Immature natural killer cell (primary cell): Measurements from ENCODE around the gene ANK3. TPM values are rescaled to one million over a fixed set of nuclear protein-coding genes. Genes with fewer than 3 reads are reported as not detected.

ENCODE experiments used
- DNase-seq, 3 donors: peaks; one replicate each; pipeline ENCODE4 v3.0.0; 2022; ENCODE audit warnings: mixed read lengths in 1 of 3
- H3K27ac Mint-ChIP-seq, 6 donors: one replicate each; pipeline ENCODE4 v1.8.0; 2020; ENCODE audit warnings: mixed read lengths in 6 of 6, mild to moderate bottlenecking in 5 of 6, inconsistent platforms in 4 of 6, moderate library complexity in 3 of 6
- H3K27me3 Mint-ChIP-seq, 3 donors: one replicate each; pipeline ENCODE4 v1.8.0; 2020 to 2021; ENCODE audit warnings: low read depth in 3 of 3, mild to moderate bottlenecking in 3 of 3, mixed read lengths in 3 of 3, moderate library complexity in 3 of 3, inconsistent platforms in 1 of 3
- H3K36me3 Mint-ChIP-seq, 3 donors: one replicate each; pipeline ENCODE4 v1.8.0; 2020; ENCODE audit warnings: mixed read lengths in 3 of 3, inconsistent platforms in 2 of 3, mild to moderate bottlenecking in 2 of 3
- H3K4me1 Mint-ChIP-seq, 2 donors: one replicate each; pipeline ENCODE4 v1.8.0; 2020; ENCODE audit warnings: inconsistent platforms in 2 of 2, mild to moderate bottlenecking in 2 of 2, mixed read lengths in 2 of 2, moderate library complexity in 1 of 2
- H3K4me3 Mint-ChIP-seq, 5 donors: one replicate each; pipeline ENCODE4 v1.8.0; 2020; ENCODE audit warnings: mild to moderate bottlenecking in 5 of 5, mixed read lengths in 5 of 5, inconsistent platforms in 3 of 5, moderate library complexity in 3 of 5
- H3K9me3 Mint-ChIP-seq, 6 donors: one replicate each; pipeline ENCODE4 v1.8.0; 2020; ENCODE audit warnings: mild to moderate bottlenecking in 6 of 6, mixed read lengths in 6 of 6, inconsistent platforms in 4 of 6, moderate library complexity in 3 of 6
- polyA plus RNA-seq, 3 donors: library from polyadenylated mRNA; unstranded; fragments of 300-500 nt; fragmentation: Illumina TruSeq; gene quantifications; one replicate each; pipeline ENCODE4 v1.2.3, GENCODE V29; 2021

The ANK3 gene
- polyA plus RNA-seq, 3 donors from 2014 or later: 2.1 to 2.4 TPM; not detected in 1

GRCh38 chr10:60422809-60423208, 33.1 kb upstream of the ANK3 start:
- Mint-ChIP-seq H3K9me3 (peaks cover 0 to 2% (median 0%) of the 10 kb centered on the region in 6 donors), H3K4me3 (no peak overlapping the region), H3K36me3 (no peaks in the 10 kb centered on the region), H3K4me1 (no peaks in the 10 kb centered on the region), H3K27me3 (peaks cover 0 to 2% (median 0%) of the 10 kb centered on the region in 3 donors), H3K27ac (no peak overlapping the region)
- no peak for DNase-seq

DNA sequence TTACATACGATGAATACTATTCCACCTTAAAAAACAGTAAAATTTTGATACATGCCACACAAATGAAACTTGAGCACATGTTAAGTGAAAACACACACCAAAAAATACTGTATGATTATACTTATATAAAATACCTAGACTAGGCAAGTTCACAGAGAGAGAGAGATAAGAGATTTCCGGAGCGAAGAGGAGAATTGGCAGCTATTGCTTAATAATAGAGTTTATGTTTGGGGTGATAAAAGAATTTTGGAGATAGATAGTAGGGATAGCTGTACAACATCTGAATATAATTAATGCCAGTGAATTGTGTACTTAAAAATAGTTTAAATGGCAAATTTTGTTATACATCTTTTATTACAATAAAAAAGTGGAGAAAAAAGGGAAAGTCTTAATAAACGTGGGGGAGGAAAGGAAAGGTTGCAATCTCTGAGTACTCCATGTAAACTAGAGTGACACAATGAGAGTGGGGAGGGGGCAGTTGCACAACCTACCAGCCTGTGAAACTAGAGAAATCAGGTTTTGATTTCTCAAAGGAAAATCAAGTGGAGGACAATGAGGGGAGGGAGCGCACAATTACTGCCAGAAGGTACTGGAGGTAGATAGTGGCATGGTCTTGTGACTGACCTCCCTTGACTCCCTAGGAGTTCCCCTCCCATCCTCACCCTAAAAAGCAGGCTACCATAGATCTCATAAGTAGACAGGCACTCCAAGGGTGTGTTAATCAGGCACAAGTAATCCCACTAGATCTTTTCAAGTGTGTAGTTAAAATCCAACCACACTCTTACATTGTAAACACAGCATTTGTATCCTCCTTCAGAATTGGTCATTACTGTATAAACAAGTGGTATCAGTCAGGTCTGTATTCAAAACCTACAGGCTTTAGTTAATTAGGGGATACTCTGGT, 31.6 kb upstream of the ANK3 start:
- Mint-ChIP-seq H3K9me3 (no peaks in the 10 kb centered on the region), H3K27me3 (peaks cover 0 to 3% (median 0%) of the 10 kb centered on the region in 3 donors), H3K4me3 (no peak overlapping the region), H3K4me1 (no peaks in the 10 kb centered on the region), H3K36me3 (no peaks in the 10 kb centered on the region), H3K27ac (no peak overlapping the region)
- no peak for DNase-seq

DNA sequence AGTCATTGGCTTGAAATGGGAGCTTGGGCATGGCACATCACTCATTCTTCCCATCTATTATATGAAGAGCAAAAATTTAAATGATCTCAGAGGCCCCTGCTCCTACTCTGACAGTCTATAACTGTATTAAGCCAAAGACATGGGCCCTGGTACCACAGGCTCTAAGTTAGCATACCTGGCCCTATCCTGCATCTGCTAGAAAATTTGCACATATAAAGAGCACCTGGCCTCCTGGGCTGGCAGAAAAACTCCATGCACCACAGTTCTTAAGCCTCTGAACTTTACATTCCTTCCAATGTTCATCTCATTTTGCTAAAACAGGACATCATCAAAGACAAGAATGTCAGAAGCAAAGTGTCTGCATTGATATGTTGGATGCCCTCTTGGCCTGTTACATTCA, 29.6 kb upstream of the ANK3 start:
- Mint-ChIP-seq H3K27me3 (peaks cover 0 to 4% (median 0%) of the 10 kb centered on the region in 3 donors), H3K4me3 (no peak overlapping the region), H3K9me3 (no peaks in the 10 kb centered on the region), H3K27ac (no peak overlapping the region), H3K36me3 (no peaks in the 10 kb centered on the region), H3K4me1 (no peaks in the 10 kb centered on the region)
- DNase-seq: no peak

DNA sequence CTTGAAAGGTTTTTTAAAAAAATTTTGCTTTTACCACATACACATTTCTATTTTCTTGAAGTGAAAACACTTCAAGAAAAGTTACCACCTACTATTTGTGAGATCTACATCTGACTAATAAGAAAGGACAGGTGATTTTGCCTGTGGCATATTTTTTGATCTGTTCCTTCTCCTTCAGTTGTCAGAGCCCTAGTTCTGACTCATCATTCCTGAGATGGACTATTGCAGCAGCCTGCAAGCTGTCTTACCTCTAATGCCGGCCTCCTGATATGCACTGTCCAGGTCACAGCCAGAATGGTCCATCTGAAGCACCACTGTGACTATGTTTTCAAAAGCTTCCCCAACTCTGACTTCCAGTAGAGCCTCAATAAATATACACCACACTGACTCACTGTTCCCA, 28.2 kb upstream of the ANK3 start:
- Mint-ChIP-seq H3K9me3 (no peaks in the 10 kb centered on the region), H3K27me3 (peaks cover 0 to 4% (median 0%) of the 10 kb centered on the region in 3 donors), H3K4me3 (no peak overlapping the region), H3K27ac (no peak overlapping the region), H3K4me1 (no peaks in the 10 kb centered on the region), H3K36me3 (no peaks in the 10 kb centered on the region)
- no peak for DNase-seq

GRCh38 chr10:60417024-60417423, 27.3 kb upstream of the ANK3 start:
- DNase-seq: no peak
- Mint-ChIP-seq H3K27ac (no peak overlapping the region), H3K27me3 (peaks cover 0 to 4% (median 0%) of the 10 kb centered on the region in 3 donors), H3K9me3 (no peaks in the 10 kb centered on the region), H3K36me3 (no peaks in the 10 kb centered on the region), H3K4me3 (no peak overlapping the region), H3K4me1 (no peaks in the 10 kb centered on the region)

DNA sequence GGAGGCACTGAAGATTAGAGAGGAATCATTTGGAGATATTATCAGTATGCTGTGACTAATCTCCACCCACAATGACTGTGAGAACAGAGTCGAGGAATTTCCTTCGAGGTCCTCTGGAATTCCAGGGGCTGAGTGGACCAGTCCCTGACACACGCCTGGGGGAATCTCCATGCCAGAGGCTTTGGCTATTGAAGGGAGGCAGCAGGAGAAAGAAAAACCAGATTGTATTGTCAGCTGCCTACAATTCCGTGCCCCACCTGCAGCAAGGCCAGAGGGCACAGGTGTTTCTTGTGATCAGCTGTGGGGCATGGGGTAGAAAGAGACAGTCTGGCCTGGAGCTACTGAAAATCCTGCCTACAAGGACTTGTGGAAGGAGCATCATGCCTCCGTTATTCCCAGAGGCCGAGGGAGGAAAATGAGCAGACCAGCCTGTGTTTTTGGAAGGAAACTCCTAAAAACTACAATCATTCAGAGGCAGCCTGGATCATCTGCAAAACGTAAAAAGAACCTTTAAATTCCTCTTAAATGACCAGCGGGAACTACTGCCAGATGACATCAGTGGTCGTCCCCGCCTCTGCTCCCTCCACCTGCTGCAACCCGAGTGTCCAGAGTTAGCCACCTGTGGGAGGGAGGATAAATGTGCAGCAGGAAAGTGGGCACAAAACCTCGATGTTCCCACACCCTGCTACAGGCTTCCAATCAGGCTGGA, 25.4 kb upstream of the ANK3 start:
- H3K27me3 Mint-ChIP-seq: peaks cover 0 to 4% (median 0%) of the 10 kb centered on the region in 3 donors
- H3K9me3 Mint-ChIP-seq: no peaks in the 10 kb centered on the region
- H3K4me3 Mint-ChIP-seq: no peak overlapping the region
- no peaks in the 10 kb centered on the region for H3K36me3 Mint-ChIP-seq
- no peaks in the 10 kb centered on the region for H3K4me1 Mint-ChIP-seq
- no peak overlapping the region for H3K27ac Mint-ChIP-seq
- DNase-seq: no peak

GRCh38 chr10:60414111-60414510, 24.4 kb upstream of the ANK3 start:
- Mint-ChIP-seq H3K4me1 (no peaks in the 10 kb centered on the region), H3K27me3 (peaks cover 0 to 4% (median 0%) of the 10 kb centered on the region in 3 donors), H3K4me3 (no peak overlapping the region), H3K36me3 (no peaks in the 10 kb centered on the region), H3K27ac (no peak overlapping the region), H3K9me3 (no peaks in the 10 kb centered on the region)
- no peak for DNase-seq

DNA sequence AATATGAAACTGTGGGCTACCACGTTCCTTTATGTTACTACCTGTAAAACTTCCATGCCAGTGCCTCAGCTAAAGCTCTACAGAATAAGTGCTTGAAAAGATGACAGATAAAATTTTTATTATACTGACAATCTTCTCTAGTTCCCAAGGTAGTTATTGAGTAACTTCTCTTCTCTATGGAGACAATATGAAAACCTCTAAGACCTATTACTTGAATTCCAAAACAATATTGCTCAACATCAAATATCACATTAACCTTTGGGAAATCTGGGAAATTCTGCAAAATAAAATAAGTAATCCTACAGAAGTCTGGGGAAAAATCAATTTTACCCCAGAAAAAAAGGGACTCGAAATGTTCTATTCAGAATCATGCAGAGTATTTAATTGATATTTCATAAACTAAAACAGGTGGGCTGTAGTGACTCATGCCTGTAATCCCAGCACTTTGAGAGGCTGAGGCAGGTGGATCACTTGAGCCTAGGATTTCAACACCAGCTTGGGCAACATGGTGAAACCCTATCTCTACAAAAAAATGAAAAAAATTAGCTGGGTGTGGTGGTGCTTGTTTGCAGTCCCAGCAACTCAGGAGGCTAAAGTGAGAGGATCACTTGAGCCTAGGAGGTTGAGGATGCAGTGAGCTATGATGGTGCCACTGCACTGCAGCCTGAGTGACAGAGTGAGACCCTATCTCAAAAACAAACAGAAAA, 23.8 kb upstream of the ANK3 start:
- H3K36me3 Mint-ChIP-seq: no peaks in the 10 kb centered on the region
- H3K4me1 Mint-ChIP-seq: no peaks in the 10 kb centered on the region
- no peaks in the 10 kb centered on the region for H3K9me3 Mint-ChIP-seq
- H3K27me3 Mint-ChIP-seq: peaks cover 2 to 4% (median 2%) of the 10 kb centered on the region in 3 donors
- no peak overlapping the region for H3K27ac Mint-ChIP-seq
- no peak overlapping the region for H3K4me3 Mint-ChIP-seq
- DNase-seq: no peak

- Mint-ChIP-seq H3K36me3 (no peaks in the 10 kb centered on the region), H3K27me3 (peaks cover 0 to 2% (median 2%) of the 10 kb centered on the region in 3 donors), H3K4me1 (no peaks in the 10 kb centered on the region), H3K9me3 (no peaks in the 10 kb centered on the region), H3K4me3 (no peak overlapping the region), H3K27ac (no peak overlapping the region)
- no peak for DNase-seq
Observed at GRCh38 chr10:60410970-60411369, 21.3 kb upstream of the ANK3 start.

DNA sequence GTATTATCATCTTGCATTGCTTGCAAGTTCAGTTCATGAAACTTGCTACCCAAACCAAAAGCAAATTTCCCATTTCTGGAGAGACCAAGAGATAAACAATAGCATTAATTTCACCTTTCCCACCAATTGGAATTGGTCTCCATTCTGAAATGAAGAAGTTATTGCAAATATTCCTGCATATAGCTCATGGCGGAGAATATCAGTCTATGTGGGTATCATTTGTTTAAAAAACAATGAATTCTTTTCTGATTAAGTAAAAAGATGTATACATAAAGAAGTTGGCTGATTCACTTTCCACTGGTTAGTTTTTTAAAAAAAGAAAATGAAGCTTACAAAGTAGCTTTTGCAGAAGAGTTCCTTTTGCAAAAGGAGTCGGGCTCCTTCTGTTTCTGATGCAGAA, 19.5 kb upstream of the ANK3 start:
- Mint-ChIP-seq H3K9me3 (peaks cover 0 to 1% (median 0%) of the 10 kb centered on the region in 6 donors), H3K4me1 (no peaks in the 10 kb centered on the region), H3K4me3 (no peak overlapping the region), H3K27me3 (peaks cover 0 to 2% (median 2%) of the 10 kb centered on the region in 3 donors), H3K27ac (no peak overlapping the region), H3K36me3 (no peaks in the 10 kb centered on the region)
- no peak for DNase-seq

GRCh38 chr10:60406182-60406581, 16.5 kb upstream of the ANK3 start:
- no peak overlapping the region for H3K4me3 Mint-ChIP-seq
- DNase-seq: no peak
- no peak overlapping the region for H3K27ac Mint-ChIP-seq
- H3K27me3 Mint-ChIP-seq: peaks cover 0 to 2% (median 2%) of the 10 kb centered on the region in 3 donors
- peaks cover 0 to 1% (median 0%) of the 10 kb centered on the region in 6 donors for H3K9me3 Mint-ChIP-seq
- no peaks in the 10 kb centered on the region for H3K4me1 Mint-ChIP-seq
- H3K36me3 Mint-ChIP-seq: no peaks in the 10 kb centered on the region

- Mint-ChIP-seq H3K9me3 (peaks cover 0 to 1% (median 0%) of the 10 kb centered on the region in 6 donors), H3K4me3 (no peak overlapping the region), H3K27ac (no peak overlapping the region), H3K27me3 (peaks cover 0 to 2% (median 2%) of the 10 kb centered on the region in 3 donors), H3K36me3 (no peaks in the 10 kb centered on the region), H3K4me1 (no peaks in the 10 kb centered on the region)
- DNase-seq: no peak
Observed at GRCh38 chr10:60405172-60405571, 15.5 kb upstream of the ANK3 start.

DNA sequence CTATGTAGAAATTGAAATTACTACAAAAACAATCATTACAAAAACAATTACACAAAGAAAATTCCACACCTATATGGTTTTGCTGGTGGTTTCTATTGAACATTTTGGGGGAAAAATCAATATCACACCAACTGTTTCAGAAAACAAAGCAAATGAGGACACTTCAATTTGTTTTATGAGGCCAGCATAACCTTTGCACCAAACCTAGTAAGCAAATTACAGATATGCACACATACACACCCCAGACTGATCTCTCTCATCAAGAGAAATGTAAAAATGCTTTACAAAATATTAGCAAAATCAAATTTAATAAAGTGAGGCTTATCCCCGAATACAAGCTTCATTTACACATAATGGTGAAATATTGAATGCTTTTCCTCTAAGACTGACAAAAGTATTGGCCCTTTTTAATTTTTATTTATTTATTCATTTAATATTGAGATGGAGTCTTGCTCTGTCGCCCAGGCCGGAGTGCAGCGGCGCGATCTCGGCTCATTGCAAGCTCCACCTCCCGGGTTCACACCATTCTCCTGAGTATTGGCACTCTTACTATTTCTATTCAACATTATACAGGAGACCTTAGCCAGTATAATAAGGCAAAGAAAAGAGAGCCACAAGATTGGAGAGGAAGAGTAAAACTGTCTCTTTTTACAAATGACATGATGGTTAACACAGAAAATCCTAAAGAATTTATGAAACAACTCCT, 13.6 kb upstream of the ANK3 start:
- Mint-ChIP-seq H3K27me3 (no peaks in the 10 kb centered on the region), H3K27ac (no peak overlapping the region), H3K4me3 (no peak overlapping the region), H3K36me3 (no peaks in the 10 kb centered on the region), H3K9me3 (peaks cover 0 to 1% (median 0%) of the 10 kb centered on the region in 6 donors), H3K4me1 (no peaks in the 10 kb centered on the region)
- no peak for DNase-seq
